ENCODE measurements around the gene TUFT1. TPM values are rescaled to one million over a fixed set of nuclear protein-coding genes. Genes with fewer than 3 reads are reported as not detected.

TUFT1 gene
- total RNA-seq, 2 donors from 2014 or later, result 4.9 to 10.7 TPM

DNA sequence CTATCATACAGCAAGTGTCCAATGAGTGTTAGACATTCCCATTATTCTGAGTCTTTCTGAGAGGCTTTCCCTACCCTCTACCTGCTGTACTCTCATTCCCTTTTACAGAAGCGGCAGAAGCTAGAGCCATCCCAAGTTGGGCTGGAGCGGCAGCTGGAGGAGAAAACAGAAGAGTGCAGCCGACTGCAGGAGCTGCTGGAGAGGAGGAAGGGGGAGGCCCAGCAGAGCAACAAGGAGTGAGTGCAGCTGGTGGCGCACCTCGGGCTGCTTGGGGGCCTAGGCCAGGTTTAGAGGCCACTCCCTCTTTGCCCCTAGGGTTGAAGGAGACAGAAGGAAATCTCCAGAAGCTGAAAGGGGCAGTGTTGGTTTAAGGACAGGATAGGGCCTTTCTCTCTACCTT is 16.8 kb upstream of the TUFT1 start:
- H3K36me3 ChIP-seq, result no peaks in the 10 kb centered on the region
- H3K9me3 ChIP-seq, result no peaks in the 10 kb centered on the region
- no peak overlapping the region for H3K4me3 ChIP-seq
- TF ChIP-seq CTCF (IDR thresholded peaks at IDR 0.05), result no peak
- no peaks in the 10 kb centered on the region for H3K27me3 ChIP-seq (replicated peaks; ENCODE audit: insufficient read depth)
- H3K27ac ChIP-seq, result no peak overlapping the region
- H3K4me1 ChIP-seq (ENCODE audit: control insufficient read depth in 1 of 2, low read depth in 2 of 2), result no peaks in the 10 kb centered on the region
- no peak for DNase-seq (ENCODE audit: low spot score)
- ATAC-seq (ENCODE audit: insufficient number of reproducible peaks, low FRiP score, low read depth), result no peak

GRCh38 chr1:151524736-151525135 is 15.4 kb upstream of the TUFT1 start:
- Histone ChIP-seq H3K27me3 (replicated peaks; ENCODE audit: insufficient read depth) (no peaks in the 10 kb centered on the region), H3K27ac (no peak overlapping the region), H3K4me3 (no peak overlapping the region), H3K36me3 (no peaks in the 10 kb centered on the region), H3K4me1 (ENCODE audit: control insufficient read depth in 1 of 2, low read depth in 2 of 2) (no peaks in the 10 kb centered on the region), H3K9me3 (no peaks in the 10 kb centered on the region)
- TF ChIP-seq CTCF (IDR thresholded peaks at IDR 0.05), result no peak
- DNase-seq (ENCODE audit: low spot score), result no peak
- no peak for ATAC-seq (ENCODE audit: insufficient number of reproducible peaks, low FRiP score, low read depth)

DNA sequence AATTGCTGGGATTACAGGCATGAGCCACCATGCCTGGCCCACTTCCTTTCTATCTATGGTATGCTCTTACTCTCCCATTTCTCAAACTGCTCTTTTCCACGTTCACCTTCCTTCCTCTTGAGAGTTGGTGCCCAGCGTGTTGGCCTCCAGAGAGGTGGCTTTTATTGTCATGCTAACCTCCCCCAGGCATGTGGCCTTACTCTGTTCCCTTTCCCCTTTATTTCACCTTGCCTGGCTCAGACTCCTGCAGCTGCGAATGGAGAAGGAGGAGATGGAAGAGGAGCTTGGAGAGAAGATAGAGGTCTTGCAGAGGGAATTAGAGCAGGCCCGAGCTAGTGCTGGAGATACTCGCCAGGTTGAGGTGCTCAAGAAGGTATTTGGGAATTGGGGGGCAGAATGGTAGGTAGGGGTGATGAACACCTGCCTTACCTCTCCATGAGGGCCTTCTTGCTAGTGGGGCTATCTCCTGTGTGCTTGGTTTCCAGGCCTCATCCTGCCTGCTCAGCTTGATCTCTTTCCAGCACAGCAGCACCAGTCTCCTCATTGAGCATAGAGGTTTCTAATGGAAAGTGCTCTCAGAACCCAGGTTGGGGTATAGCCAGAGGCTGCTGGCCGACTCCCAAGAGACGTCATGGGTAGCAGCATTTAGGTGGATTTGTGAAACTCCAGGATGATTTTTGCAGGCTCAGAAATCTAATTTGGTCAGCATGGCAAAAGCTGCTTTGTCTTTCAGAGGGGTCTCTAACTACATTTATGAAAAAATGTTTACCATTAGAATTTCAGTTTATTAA is 13.2 kb upstream of the TUFT1 start:
- no peaks in the 10 kb centered on the region for H3K9me3 ChIP-seq
- H3K4me1 ChIP-seq (ENCODE audit: control insufficient read depth in 1 of 2, low read depth in 2 of 2), result no peaks in the 10 kb centered on the region
- no peak for DNase-seq (ENCODE audit: low spot score)
- no peak for ATAC-seq (ENCODE audit: insufficient number of reproducible peaks, low FRiP score, low read depth)
- no peak for TF ChIP-seq CTCF (IDR thresholded peaks at IDR 0.05)
- H3K27me3 ChIP-seq (replicated peaks; ENCODE audit: insufficient read depth), result no peaks in the 10 kb centered on the region
- H3K27ac ChIP-seq, result no peak overlapping the region
- no peaks in the 10 kb centered on the region for H3K36me3 ChIP-seq
- no peak overlapping the region for H3K4me3 ChIP-seq

- no peak overlapping the region for H3K27ac ChIP-seq
These were observed 10.9 kb upstream of the TUFT1 start for GRCh38 chr1:151529211-151529702.

GRCh38 chr1:151529781-151530180 is 10.3 kb upstream of the TUFT1 start:
- Histone ChIP-seq H3K9me3 (no peaks in the 10 kb centered on the region), H3K27me3 (replicated peaks; ENCODE audit: insufficient read depth) (no peaks in the 10 kb centered on the region), H3K4me1 (ENCODE audit: control insufficient read depth in 1 of 2, low read depth in 2 of 2) (no peaks in the 10 kb centered on the region), H3K27ac (no peak overlapping the region), H3K36me3 (no peaks in the 10 kb centered on the region), H3K4me3 (no peak overlapping the region)
- ATAC-seq (ENCODE audit: insufficient number of reproducible peaks, low FRiP score, low read depth) (no peak), DNase-seq (ENCODE audit: low spot score) (no peak)
- TF ChIP-seq CTCF (IDR thresholded peaks at IDR 0.05), result no peak

More at GRCh38 chr1:151529211-151529702, 10.9 kb upstream of the TUFT1 start:
- TF ChIP-seq CTCF (IDR thresholded peaks at IDR 0.05), result no peak
- Histone ChIP-seq H3K36me3 (no peaks in the 10 kb centered on the region), H3K4me3 (no peak overlapping the region), H3K27me3 (replicated peaks; ENCODE audit: insufficient read depth) (no peaks in the 10 kb centered on the region), H3K4me1 (ENCODE audit: control insufficient read depth in 1 of 2, low read depth in 2 of 2) (no peaks in the 10 kb centered on the region), H3K9me3 (no peaks in the 10 kb centered on the region)
- DNase-seq (ENCODE audit: low spot score) (no peak), ATAC-seq (ENCODE audit: insufficient number of reproducible peaks, low FRiP score, low read depth) (no peak)

Data from thoracic aorta (tissue), 2 donors.